HepG2 (cell line): ENCODE results near the gene CLASRP. TPM values are rescaled to one million over a fixed set of nuclear protein-coding genes. Genes with fewer than 3 reads are reported as not detected.
A peak's percentile ranks its signal among the peaks of the same experiment; 100 is the strongest.

Experiments
- DPF2 ChIP-seq: sonication (generic); formaldehyde crosslinking; IDR thresholded peaks from 2 replicates; pipeline ENCODE4 v1.4.0; 2020; ENCODE audit warnings: mild to moderate bottlenecking, low read depth, missing genetic modification reagents, borderline replicate concordance
- HOXA7 ChIP-seq: sonication (generic); formaldehyde crosslinking; IDR thresholded peaks from 2 replicates; pipeline ENCODE4 v1.8.1; 2022; ENCODE audit warnings: mild to moderate bottlenecking, missing genetic modification reagents, moderate library complexity
- HOXA9 ChIP-seq: sonication (generic); formaldehyde crosslinking; IDR thresholded peaks from 2 replicates; pipeline ENCODE4 v1.8.1; 2022; ENCODE audit warnings: missing genetic modification reagents, mild to moderate bottlenecking, moderate library complexity, borderline replicate concordance
- MAFG ChIP-seq: sonication (generic); formaldehyde crosslinking; IDR thresholded peaks from 2 replicates; pipeline ENCODE4 v1.5.1; 2020; ENCODE audit warnings: mild to moderate bottlenecking, missing genetic modification reagents
- MBD4 ChIP-seq: IDR thresholded peaks from 2 replicates; pipeline ENCODE4 v1.6.1; 2012; ENCODE audit warnings: low read length, inconsistent platforms, borderline replicate concordance
- MXD4 ChIP-seq: IDR thresholded peaks from 2 replicates; pipeline ENCODE4 v1.6.1; 2016; ENCODE audit warnings: mild to moderate bottlenecking, missing biosample characterization, missing genetic modification reagents
- POGK ChIP-seq: sonication (generic); formaldehyde crosslinking; conservative IDR thresholded peaks from 2 replicates; pipeline ENCODE4 v1.8.0; 2022; ENCODE audit warnings: mild to moderate bottlenecking, moderate library complexity, missing genetic modification reagents
- PTBP1 ChIP-seq: fragments of 200-400 bp; formaldehyde crosslinking; IDR thresholded peaks from 2 replicates; pipeline ENCODE4 v1.6.1; 2018; ENCODE audit warnings: low read length, low read depth; ENCODE audit not compliant: poor library complexity, severe bottlenecking
- ZNF552 ChIP-seq: sonication (generic); formaldehyde crosslinking; IDR thresholded peaks from 2 replicates; pipeline ENCODE4 v1.9.0; 2022; ENCODE audit warnings: missing genetic modification reagents, mild to moderate bottlenecking, borderline replicate concordance
- polyA plus RNA-seq, 8 experiments: library from polyadenylated mRNA; depleted of rRNA in 3 of 8; stranded (reverse) in 7 of 8; unstranded in 1 of 8; fragments of >200 nt; fragmentation: Illumina TruSeq in 4 of 8; extraction: Trizol in 4 of 8; gene quantifications; 2 replicates each; pipeline versions ENCODE4 v1.2.1 to v1.2.3, GENCODE V29; 2011 to 2016; ENCODE audit warnings: low read depth in 4 of 8, missing spikeins in 1 of 8, mixed read lengths in 1 of 8; ENCODE audit not compliant: insufficient read depth in 1 of 8
- total RNA-seq, 5 experiments: library from RNA; depleted of rRNA; stranded (reverse); fragments of >200 nt; fragmentation: Illumina TruSeq; extraction: Trizol; gene quantifications; 2 replicates each; pipeline ENCODE4 v1.2.3, GENCODE V29; 2016; ENCODE audit warnings: low read depth in 1 of 5
- TF ChIP-seq, protein P1 (sequence below): sonication (generic); formaldehyde crosslinking; IDR thresholded peaks from 2 replicates; pipeline ENCODE4 v1.5.0; 2020; ENCODE audit warnings: missing genetic modification reagents
- TF ChIP-seq, protein P2 (sequence below): sonication (generic); formaldehyde crosslinking; IDR thresholded peaks from 2 replicates; pipeline ENCODE4 v1.4.0; 2020; ENCODE audit warnings: mild to moderate bottlenecking, missing genetic modification reagents
- TF ChIP-seq, protein P3 (sequence below): sonication (generic); formaldehyde crosslinking; IDR thresholded peaks from 2 replicates; pipeline ENCODE4 v1.4.0; 2020; ENCODE audit warnings: mild to moderate bottlenecking, missing genetic modification reagents
- TF ChIP-seq, protein P4 (sequence below): sonication (generic); formaldehyde crosslinking; IDR thresholded peaks from 2 replicates; pipeline ENCODE4 v1.5.1; 2020; ENCODE audit warnings: missing genetic modification reagents, mild to moderate bottlenecking, borderline replicate concordance

Gene CLASRP
- total and polyA plus RNA-seq, 2 of the 13 experiments (the other 11 are each of a cell fraction or from before 2014, with no cell fraction given): 32.0 to 51.4 TPM

GRCh38 chr19:45079063-45079910 lies 40.4 kb downstream of the CLASRP start, which contains the start of gene GEMIN7 (continued):
- TF ChIP-seq, protein P1, sequence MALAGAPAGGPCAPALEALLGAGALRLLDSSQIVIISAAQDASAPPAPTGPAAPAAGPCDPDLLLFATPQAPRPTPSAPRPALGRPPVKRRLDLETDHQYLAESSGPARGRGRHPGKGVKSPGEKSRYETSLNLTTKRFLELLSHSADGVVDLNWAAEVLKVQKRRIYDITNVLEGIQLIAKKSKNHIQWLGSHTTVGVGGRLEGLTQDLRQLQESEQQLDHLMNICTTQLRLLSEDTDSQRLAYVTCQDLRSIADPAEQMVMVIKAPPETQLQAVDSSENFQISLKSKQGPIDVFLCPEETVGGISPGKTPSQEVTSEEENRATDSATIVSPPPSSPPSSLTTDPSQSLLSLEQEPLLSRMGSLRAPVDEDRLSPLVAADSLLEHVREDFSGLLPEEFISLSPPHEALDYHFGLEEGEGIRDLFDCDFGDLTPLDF (CRISPR knock-in tag): peak; percentile 58; the same call in 1 of the 2 replicates
- TF ChIP-seq, protein P2, sequence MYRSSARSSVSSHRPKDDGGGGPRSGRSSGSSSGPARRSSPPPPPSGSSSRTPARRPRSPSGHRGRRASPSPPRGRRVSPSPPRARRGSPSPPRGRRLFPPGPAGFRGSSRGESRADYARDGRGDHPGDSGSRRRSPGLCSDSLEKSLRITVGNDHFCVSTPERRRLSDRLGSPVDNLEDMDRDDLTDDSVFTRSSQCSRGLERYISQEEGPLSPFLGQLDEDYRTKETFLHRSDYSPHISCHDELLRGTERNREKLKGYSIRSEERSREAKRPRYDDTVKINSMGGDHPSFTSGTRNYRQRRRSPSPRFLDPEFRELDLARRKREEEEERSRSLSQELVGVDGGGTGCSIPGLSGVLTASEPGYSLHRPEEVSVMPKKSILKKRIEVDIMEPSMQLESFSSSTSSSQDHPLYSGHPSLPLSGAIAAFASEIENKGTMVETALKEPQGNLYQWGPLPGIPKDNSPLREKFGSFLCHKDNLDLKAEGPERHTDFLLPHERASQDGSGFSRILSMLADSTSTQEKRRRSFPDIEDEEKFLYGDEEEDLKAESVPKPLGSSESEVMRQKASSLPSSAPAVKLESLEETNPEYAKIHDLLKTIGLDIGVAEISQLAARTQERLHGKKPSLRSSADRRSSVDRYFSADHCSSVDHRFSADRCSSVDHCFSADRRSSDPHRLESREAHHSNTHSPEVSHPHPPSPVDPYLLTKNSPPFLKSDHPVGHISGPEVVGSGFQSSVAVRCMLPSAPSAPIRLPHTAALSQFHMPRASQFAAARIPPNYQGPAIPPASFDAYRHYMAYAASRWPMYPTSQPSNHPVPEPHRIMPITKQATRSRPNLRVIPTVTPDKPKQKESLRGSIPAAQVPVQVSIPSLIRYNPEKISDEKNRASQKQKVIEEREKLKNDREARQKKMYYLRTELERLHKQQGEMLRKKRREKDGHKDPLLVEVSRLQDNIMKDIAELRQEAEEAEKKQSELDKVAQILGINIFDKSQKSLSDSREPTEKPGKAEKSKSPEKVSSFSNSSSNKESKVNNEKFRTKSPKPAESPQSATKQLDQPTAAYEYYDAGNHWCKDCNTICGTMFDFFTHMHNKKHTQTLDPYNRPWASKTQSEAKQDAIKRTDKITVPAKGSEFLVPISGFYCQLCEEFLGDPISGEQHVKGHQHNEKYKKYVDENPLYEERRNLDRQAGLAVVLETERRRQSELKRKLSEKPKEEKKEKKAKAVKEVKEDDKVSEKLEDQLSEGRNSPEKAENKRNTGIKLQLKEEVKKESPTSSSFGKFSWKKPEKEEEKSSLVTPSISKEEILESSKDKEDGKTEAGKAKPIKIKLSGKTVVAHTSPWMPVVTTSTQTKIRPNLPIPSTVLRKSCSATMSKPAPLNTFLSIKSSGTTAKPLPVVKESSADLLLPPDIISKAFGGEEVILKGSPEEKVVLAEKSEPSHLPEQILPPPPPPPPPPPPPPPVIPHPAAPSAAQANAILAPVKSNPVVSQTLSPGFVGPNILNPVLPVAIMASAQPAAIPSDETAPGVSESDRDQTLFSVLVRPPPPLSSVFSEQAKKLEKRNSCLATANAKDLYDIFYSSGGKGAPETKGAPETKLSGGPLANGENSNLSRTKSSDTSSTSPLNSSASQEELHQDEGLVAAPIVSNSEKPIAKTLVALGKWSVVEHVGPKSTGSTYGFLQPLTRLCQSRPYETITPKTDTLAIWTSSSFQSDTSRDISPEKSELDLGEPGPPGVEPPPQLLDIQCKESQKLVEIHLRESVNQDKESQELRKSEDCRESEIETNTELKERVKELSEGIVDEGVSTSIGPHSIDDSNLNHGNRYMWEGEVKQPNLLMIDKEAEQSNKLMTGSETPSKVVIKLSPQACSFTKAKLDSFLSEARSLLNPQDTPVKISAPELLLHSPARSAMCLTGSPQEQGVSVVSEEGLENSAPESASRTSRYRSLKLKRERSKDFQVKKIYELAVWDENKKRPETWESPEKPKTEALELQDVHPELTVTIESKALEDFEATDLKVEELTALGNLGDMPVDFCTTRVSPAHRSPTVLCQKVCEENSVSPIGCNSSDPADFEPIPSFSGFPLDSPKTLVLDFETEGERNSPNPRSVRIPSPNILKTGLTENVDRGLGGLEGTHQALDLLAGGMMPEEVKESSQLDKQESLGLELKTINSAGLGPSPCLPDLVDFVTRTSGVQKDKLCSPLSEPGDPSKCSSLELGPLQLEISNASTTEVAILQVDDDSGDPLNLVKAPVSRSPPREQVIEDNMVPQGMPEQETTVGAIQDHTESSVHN (CRISPR knock-in tag): no peak
- TF ChIP-seq DPF2 (no peak), PTBP1 (no peak), MXD4 (peak; percentile 97), HOXA9 (CRISPR knock-in tag) (no peak; the same call in 1 of the 2 replicates), ZNF552 (peak; percentile 60), POGK (CRISPR knock-in tag) (peak; percentile 95), MAFG (CRISPR knock-in tag) (no peak), HOXA7 (CRISPR knock-in tag) (no peak), MBD4 (no peak)
- TF ChIP-seq, protein P3, sequence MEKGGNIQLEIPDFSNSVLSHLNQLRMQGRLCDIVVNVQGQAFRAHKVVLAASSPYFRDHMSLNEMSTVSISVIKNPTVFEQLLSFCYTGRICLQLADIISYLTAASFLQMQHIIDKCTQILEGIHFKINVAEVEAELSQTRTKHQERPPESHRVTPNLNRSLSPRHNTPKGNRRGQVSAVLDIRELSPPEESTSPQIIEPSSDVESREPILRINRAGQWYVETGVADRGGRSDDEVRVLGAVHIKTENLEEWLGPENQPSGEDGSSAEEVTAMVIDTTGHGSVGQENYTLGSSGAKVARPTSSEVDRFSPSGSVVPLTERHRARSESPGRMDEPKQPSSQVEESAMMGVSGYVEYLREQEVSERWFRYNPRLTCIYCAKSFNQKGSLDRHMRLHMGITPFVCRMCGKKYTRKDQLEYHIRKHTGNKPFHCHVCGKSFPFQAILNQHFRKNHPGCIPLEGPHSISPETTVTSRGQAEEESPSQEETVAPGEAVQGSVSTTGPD (CRISPR knock-in tag): no peak
- TF ChIP-seq, protein P4, sequence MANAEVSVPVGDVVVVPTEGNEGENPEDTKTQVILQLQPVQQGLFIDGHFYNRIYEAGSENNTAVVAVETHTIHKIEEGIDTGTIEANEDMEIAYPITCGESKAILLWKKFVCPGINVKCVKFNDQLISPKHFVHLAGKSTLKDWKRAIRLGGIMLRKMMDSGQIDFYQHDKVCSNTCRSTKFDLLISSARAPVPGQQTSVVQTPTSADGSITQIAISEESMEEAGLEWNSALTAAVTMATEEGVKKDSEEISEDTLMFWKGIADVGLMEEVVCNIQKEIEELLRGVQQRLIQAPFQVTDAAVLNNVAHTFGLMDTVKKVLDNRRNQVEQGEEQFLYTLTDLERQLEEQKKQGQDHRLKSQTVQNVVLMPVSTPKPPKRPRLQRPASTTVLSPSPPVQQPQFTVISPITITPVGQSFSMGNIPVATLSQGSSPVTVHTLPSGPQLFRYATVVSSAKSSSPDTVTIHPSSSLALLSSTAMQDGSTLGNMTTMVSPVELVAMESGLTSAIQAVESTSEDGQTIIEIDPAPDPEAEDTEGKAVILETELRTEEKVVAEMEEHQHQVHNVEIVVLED: peak; percentile 69; the same call in 1 of the 2 replicates
